Measurements from ENCODE around the gene SNAP25.

Gene SNAP25

GRCh38 chr20:10356628-10357027 lies 138.0 kb downstream of the SNAP25 start:
- DNase-seq: no peak
- TF ChIP-seq POLR2A (IDR thresholded peaks at IDR 0.05; ENCODE audit: low read length): no peak
- TF ChIP-seq GATA1 (IDR thresholded peaks at IDR 0.05; ENCODE audit: low read depth, low read length): no peak

Data from erythroblast (primary cell).